HL-60 (cell line): ENCODE measurements around the gene SH2D3A.
"Not testable (repeated sequence)": the region's sequence is repeated elsewhere in the genome, so short reads cannot be mapped to it uniquely, and the experiment has no call there.

ENCODE experiments used
- DNase-seq, 2 experiments: peaks; one replicate each; pipeline ENCODE4 v3.0.0-alpha.2; 2010 to 2020; ENCODE audit warnings: low read depth in 1 of 2, low spot score in 1 of 2
- H3K27ac ChIP-seq: fragments of 250-450 bp; sonication (Bioruptor Pico); replicated peaks from 2 replicates; pipeline ENCODE4 v1.5.1; 2020; ENCODE audit warnings: mild to moderate bottlenecking, moderate library complexity
- H3K27me3 ChIP-seq: fragments of 250-450 bp; sonication (Bioruptor Pico); 2 replicates; pipeline ENCODE4 v1.5.1; 2021; ENCODE audit warnings: mild to moderate bottlenecking, moderate library complexity; ENCODE audit not compliant: insufficient read depth, poor library complexity, severe bottlenecking
- H3K4me3 ChIP-seq: replicated peaks from 2 replicates; pipeline ENCODE4 v1.5.1; 2011; ENCODE audit warnings: mild to moderate bottlenecking, control low read depth, low read length; ENCODE audit not compliant: insufficient read depth
- CTCF ChIP-seq: IDR thresholded peaks from one replicate; pipeline ENCODE4 v1.5.1; 2011; ENCODE audit warnings: low read length, control low read depth, inconsistent platforms; ENCODE audit not compliant: insufficient read depth
- GABPA ChIP-seq: IDR thresholded peaks from 2 replicates; pipeline ENCODE4 v1.6.1; 2012; ENCODE audit warnings: low read depth
- POLR2AphosphoS5 ChIP-seq: IDR thresholded peaks from 2 replicates; pipeline ENCODE4 v1.6.1; 2012; ENCODE audit warnings: low read depth
- REST ChIP-seq: IDR thresholded peaks from 2 replicates; pipeline ENCODE4 v1.6.1; 2012; ENCODE audit warnings: low read depth; ENCODE audit not compliant: insufficient replicate concordance
- SPI1 ChIP-seq: IDR thresholded peaks from 2 replicates; pipeline ENCODE4 v1.6.1; 2012; ENCODE audit warnings: low read depth, mild to moderate bottlenecking, borderline replicate concordance

Gene SH2D3A

DNA sequence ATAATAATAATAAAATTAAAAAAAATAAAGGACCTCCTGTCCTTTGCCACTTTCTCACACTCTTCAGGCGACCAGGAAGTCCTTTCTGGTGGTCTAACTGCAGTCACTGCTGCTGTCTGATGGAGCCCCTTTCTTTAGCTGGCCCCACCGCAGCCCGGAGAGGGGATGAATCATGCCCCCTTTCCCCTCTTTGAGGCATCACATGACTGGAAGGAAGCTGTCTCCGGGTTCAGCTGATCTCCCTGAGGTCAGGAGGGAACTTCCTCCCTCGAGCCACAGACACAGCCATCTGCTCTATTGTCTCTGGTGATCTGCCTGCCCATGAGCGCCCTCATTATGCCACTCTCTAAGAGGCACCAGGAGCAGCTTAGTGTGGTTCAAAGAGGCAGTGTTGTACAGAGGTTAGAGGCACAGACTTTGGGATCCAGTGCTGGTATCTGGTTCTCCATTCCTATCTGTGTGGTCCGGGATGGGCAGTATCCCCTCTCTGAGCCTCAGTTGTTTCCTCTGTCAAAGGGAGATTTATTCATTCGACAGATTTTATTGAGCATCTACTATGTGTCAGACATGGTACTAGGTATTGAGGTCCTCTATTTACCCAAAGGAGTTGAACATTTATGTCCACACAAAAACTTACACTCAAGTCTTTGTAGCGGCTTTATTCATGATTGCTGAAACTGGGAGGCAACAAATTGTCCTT, 35.3 kb upstream of the SH2D3A start:
- no peak overlapping the region for H3K4me3 ChIP-seq
- H3K27ac ChIP-seq: peak overlapping the region; percentile 83
- H3K27me3 ChIP-seq: no peaks in the 10 kb centered on the region
- no peak for TF ChIP-seq GABPA
- peak; percentile 29 for TF ChIP-seq CTCF
- TF ChIP-seq POLR2AphosphoS5: peak; percentile 45
- no peak for TF ChIP-seq REST
- peak; percentile 84 for TF ChIP-seq SPI1
- peak; percentile 83 to 91 for DNase-seq

GRCh38 chr19:6801485-6802086, 34.4 kb upstream of the SH2D3A start:
- no peak for TF ChIP-seq REST
- TF ChIP-seq GABPA: peak; percentile 72
- TF ChIP-seq SPI1: no peak
- peak; percentile 75 for TF ChIP-seq POLR2AphosphoS5
- no peak for TF ChIP-seq CTCF
- peak; percentile 94 to 97 for DNase-seq
- peak overlapping the region; percentile 25 for H3K4me3 ChIP-seq
- no peaks in the 10 kb centered on the region for H3K27me3 ChIP-seq
- H3K27ac ChIP-seq: peak overlapping the region; percentile 83

DNA sequence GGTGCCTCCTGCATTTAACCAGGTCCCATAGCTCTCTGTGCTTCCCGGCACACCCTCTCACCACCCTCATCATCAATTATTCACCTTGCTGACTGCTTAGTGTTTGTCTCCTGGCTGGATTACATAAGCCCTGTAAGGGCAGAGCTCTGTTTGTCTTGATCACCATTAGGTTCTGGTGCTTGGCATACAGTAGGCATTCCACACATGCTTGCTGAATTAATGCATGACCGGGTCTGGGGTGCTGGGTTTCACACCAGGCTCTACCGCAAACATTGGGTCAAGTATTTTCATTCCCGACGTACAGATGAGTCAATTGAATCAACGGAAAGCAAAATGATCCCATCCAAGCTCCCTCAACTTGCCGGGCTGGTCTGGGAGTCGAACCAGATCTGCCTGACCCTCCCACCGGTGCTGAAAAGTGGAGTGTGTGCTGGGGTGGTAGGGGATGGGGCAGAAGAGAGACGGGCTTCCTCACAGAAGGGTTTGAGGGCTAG, 33.8 kb upstream of the SH2D3A start:
- Histone ChIP-seq H3K27me3 (no peaks in the 10 kb centered on the region), H3K4me3 (peak overlapping the region; percentile 25), H3K27ac (peak overlapping the region; percentile 83)
- TF ChIP-seq CTCF (no peak), REST (no peak), POLR2AphosphoS5 (no peak)
- DNase-seq: no peak

DNA sequence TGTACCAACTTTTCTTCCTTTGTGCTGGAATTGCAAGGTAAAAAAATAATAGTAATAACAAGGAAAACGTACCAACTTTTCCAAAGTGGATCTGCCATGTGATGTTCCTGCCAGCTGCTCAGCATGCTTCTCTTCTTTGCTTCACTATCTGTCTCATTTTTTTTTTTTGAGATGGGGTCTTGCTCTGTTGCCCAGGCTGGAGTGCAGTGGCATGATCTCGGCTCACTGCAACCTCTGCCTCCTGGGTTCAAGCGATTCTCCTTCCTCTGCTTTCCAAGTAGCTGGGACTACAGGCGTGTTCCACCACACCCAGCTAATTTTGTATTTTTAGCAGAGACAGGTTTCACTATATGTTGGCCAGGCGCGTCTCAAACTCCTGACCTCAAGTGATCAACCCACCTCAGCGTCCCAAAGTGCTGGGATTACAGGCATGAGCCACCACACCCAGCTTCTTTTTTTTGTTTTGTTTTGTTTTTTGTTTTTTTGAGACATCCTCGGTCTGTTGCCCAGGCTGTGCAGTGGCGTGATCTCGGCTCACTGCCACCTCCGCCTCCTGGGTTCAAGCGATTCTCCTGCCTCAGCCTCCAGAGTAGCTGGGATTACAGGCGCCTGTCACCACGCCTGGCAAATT, 33.0 kb upstream of the SH2D3A start:
- peak overlapping the region; percentile 83 for H3K27ac ChIP-seq
- H3K4me3 ChIP-seq: not testable (repeated sequence)

More for the DNA sequence above, 33.0 kb upstream of the SH2D3A start:
- H3K27me3 ChIP-seq, DNase-seq: not testable (repeated sequence)
